HepG2 (cell line): Measurements from ENCODE around the gene SLC22A12. TPM values are rescaled to one million over a fixed set of nuclear protein-coding genes. Genes with fewer than 3 reads are reported as not detected.
A peak's percentile ranks its signal among the peaks of the same experiment; 100 is the strongest.

Experiments
- ATAC-seq: fragments of 200-7000 bp; cut with Tn5 transposase; 3 replicates; pipeline ENCODE4 v1.9.1; 2020; ENCODE audit warnings: mild to moderate bottlenecking, moderate library complexity
- BruUV-seq: library from RNA; stranded (reverse); fragments of 400-500 nt; replicated peaks from 2 replicates; lab custom pipeline; 2021; lab: Mats Ljungman, UMichigan
- CTCF ChIA-PET: fragments of 300-600 bp; formaldehyde crosslinking; extraction: SDS; loops from one replicate; lab custom pipeline; 2021; ENCODE audit warnings: low total read pairs, inconsistent platforms, low intra/inter-chr PET ratio; lab: Yijun Ruan, JAX
- POLR2A ChIA-PET: fragments of 350-600 bp; sonication (Branson Sonifier 250); formaldehyde crosslinking; loops from one replicate; lab custom pipeline; 2020; ENCODE audit warnings: antibody characterized with exemption, inconsistent platforms; lab: Yijun Ruan, JAX
- DNase-seq: peaks from one replicate; pipeline ENCODE4 v3.0.0-alpha.2; 2015; ENCODE audit warnings: low spot score
- FAIRE-seq: peaks from 3 replicates; lab custom pipeline; 2011; peaks lifted over from hg19 to GRCh38; lab: Jason Lieb, UNC
- H2AFZ ChIP-seq: one replicate; pipeline ENCODE4 v1.6.1; 2011; ENCODE audit warnings: low read length, inconsistent platforms
- H3K27ac ChIP-seq: fragments of 300-600 bp; 3 replicates; pipeline ENCODE4 v1.8.0; 2011; ENCODE audit warnings: mixed run types, mild to moderate bottlenecking, mixed read lengths, low read length, inconsistent platforms; ENCODE audit not compliant: insufficient read depth; ENCODE audit errors: extremely low read length
- H3K27me3 ChIP-seq, 2 experiments: fragments of 200-600 bp in 1 of 2; 2 replicates in 1 of 2; 3 replicates in 1 of 2; pipeline versions ENCODE4 v1.6.0 to v1.8.0; 2011; ENCODE audit warnings: low read length in 2 of 2, mild to moderate bottlenecking in 2 of 2, moderate library complexity in 2 of 2, inconsistent platforms in 1 of 2; ENCODE audit not compliant: insufficient read depth in 2 of 2, control insufficient read depth in 1 of 2
- H3K36me3 ChIP-seq, 2 experiments: fragments of 200-600 bp in 1 of 2; replicated peaks in 1 of 2; 2 replicates in 1 of 2; 3 replicates in 1 of 2; pipeline versions ENCODE4 v1.5.1 to v1.8.0; 2011; ENCODE audit warnings: low read length in 2 of 2, inconsistent platforms in 1 of 2; ENCODE audit not compliant: insufficient read depth in 2 of 2, control insufficient read depth in 1 of 2
- H3K4me1 ChIP-seq: 2 replicates; pipeline ENCODE4 v1.5.1; 2012; ENCODE audit warnings: low read length, inconsistent platforms; ENCODE audit not compliant: insufficient read depth
- H3K4me2 ChIP-seq: 2 replicates; pipeline ENCODE4 v1.6.0; 2011; ENCODE audit warnings: low read depth, low read length, inconsistent platforms
- H3K4me3 ChIP-seq, 3 experiments: fragments of 200-600 bp in 1 of 3; sonication (generic), shearing (Covaris generic) in 1 of 3; replicated peaks in 1 of 3; 2 replicates each; pipeline ENCODE4 v1.5.1; 2011 to 2016; ENCODE audit warnings: low read length in 3 of 3, inconsistent platforms in 2 of 3, low read depth in 2 of 3, mild to moderate bottlenecking in 2 of 3, control low read depth in 1 of 3, mixed read lengths in 1 of 3; ENCODE audit not compliant: insufficient read depth in 1 of 3
- H3K79me2 ChIP-seq: one replicate; pipeline ENCODE4 v1.6.1; 2011; ENCODE audit warnings: low read length, inconsistent platforms; ENCODE audit not compliant: insufficient read depth
- H3K9ac ChIP-seq: 2 replicates; pipeline ENCODE4 v1.6.0; 2011; ENCODE audit warnings: mild to moderate bottlenecking, low read depth, low read length, inconsistent platforms; ENCODE audit not compliant: insufficient read depth
- H3K9me3 ChIP-seq: 2 replicates; pipeline ENCODE4 v1.5.1; 2012; ENCODE audit warnings: mild to moderate bottlenecking, low read length
- H4K20me1 ChIP-seq: 2 replicates; pipeline ENCODE4 v1.6.0; 2011; ENCODE audit warnings: inconsistent platforms, mild to moderate bottlenecking, low read length, moderate library complexity; ENCODE audit not compliant: insufficient read depth
- CTCF ChIP-seq: sonication (generic); formaldehyde crosslinking; IDR thresholded peaks from 2 replicates; pipeline ENCODE4 v1.5.0; 2020; ENCODE audit warnings: mild to moderate bottlenecking, missing genetic modification reagents, moderate library complexity
- PAXIP1 ChIP-seq: sonication (generic); formaldehyde crosslinking; conservative IDR thresholded peaks from 2 replicates; pipeline ENCODE4 v1.4.0; 2020; ENCODE audit warnings: mild to moderate bottlenecking, missing genetic modification reagents, moderate library complexity
- STAG1 ChIP-seq: sonication (generic); formaldehyde crosslinking; IDR thresholded peaks from 2 replicates; pipeline ENCODE4 v1.4.0; 2020; ENCODE audit warnings: missing genetic modification reagents
- ZNF737 ChIP-seq: sonication (generic); formaldehyde crosslinking; IDR thresholded peaks from 2 replicates; pipeline ENCODE4 v1.5.0; 2020; ENCODE audit warnings: missing genetic modification reagents, mild to moderate bottlenecking, borderline replicate concordance
- WGBS: methylation state at CpG from one replicate; pipeline ENCODE4 v1.1.6; 2017; ENCODE audit warnings: low lambda C conversion rate; 5-methylcytosine and 5-hydroxymethylcytosine counted together
- in situ Hi-C: cut with HindIII; loops from 2 replicates; pipeline ENCODE4 v1.10.0; 2017; ENCODE audit warnings: low pct_unique_long_range_greater_than_20kb; ENCODE audit not compliant: extremely low pct_ligation_motif_present
- intact Hi-C: fragments of 100-400 bp; cut with micrococcal nuclease; formaldehyde crosslinking; loops from one replicate; pipeline ENCODE4 v1.10.0; 2022; ENCODE audit not compliant: unreplicated experiment
- polyA plus RNA-seq, 8 experiments: library from polyadenylated mRNA; depleted of rRNA in 3 of 8; stranded (reverse) in 7 of 8; unstranded in 1 of 8; fragments of >200 nt; fragmentation: Illumina TruSeq in 4 of 8; extraction: Trizol in 4 of 8; gene quantifications; 2 replicates each; pipeline versions ENCODE4 v1.2.1 to v1.2.3, GENCODE V29; 2011 to 2016; ENCODE audit warnings: low read depth in 4 of 8, missing spikeins in 1 of 8, mixed read lengths in 1 of 8; ENCODE audit not compliant: insufficient read depth in 1 of 8
- total RNA-seq, 5 experiments: library from RNA; depleted of rRNA; stranded (reverse); fragments of >200 nt; fragmentation: Illumina TruSeq; extraction: Trizol; gene quantifications; 2 replicates each; pipeline ENCODE4 v1.2.3, GENCODE V29; 2016; ENCODE audit warnings: low read depth in 1 of 5

The SLC22A12 gene
- total and polyA plus RNA-seq, 2 of the 13 experiments (the other 11 are each of a cell fraction or from before 2014, with no cell fraction given): not detected

GRCh38 chr11:64650923-64651523, 60.0 kb downstream of the SLC22A12 start:
- Histone ChIP-seq H3K4me1 (no peaks in the 10 kb centered on the region), H3K9ac (no peak overlapping the region), H3K27ac (no peak overlapping the region), H3K4me3 (no peak overlapping the region), H3K79me2 (no peaks in the 10 kb centered on the region), H3K4me2 (no peak overlapping the region), H3K27me3 (peaks cover 6 to 48% of the 10 kb centered on the region in 2 experiments; a peak in 4 of 5 replicates), H3K9me3 (no peaks in the 10 kb centered on the region), H4K20me1 (no peaks in the 10 kb centered on the region), H3K36me3 (no peaks in the 10 kb centered on the region), H2AFZ (no peak overlapping the region)
- WGBS: 41% methylated on average over 13 of the region's 18 CpGs
- FAIRE-seq (no peak), ATAC-seq (peak; percentile 37), DNase-seq (no peak)
- intact Hi-C loops (loop anchor here (5.0 kb wide), 1 partner anchor 204 kb away; no protein-coding TSS in a partner anchor), in situ Hi-C loops (loop anchor here (10.0 kb wide), 1 partner anchor 206 kb away; no protein-coding TSS in a partner anchor)
- POLR2A ChIA-PET: interaction anchor here (1.4 kb wide), 1 partner anchor 79 kb away, joined by 3 read pairs; no protein-coding TSS in a partner anchor
- TF ChIP-seq STAG1 (CRISPR knock-in tag) (0 out of 2 replicates have a peak, but pooled peaks have one; percentile 9), ZNF737 (no peak), CTCF (CRISPR knock-in tag) (peak; percentile 49), PAXIP1 (no peak)
- no TSS peak for BruUV-seq
- CTCF ChIA-PET: interaction anchor here (1.4 kb wide), 1 partner anchor 202 kb away, joined by 5 read pairs; no protein-coding TSS in a partner anchor

Other genes with a start within 250 kb of the SLC22A12 start
- gene RPS6KA4, start 232.1 kb upstream of the SLC22A12 start, total RNA-seq (2016; rRNA removed; fragmentation: Illumina TruSeq; extraction: Trizol): 8.9 and 14.2 TPM in 2 replicates
- gene RPS6KA4, start 232.1 kb upstream of the SLC22A12 start, polyA plus RNA-seq (2011; rRNA removed): 8.9 and 12.2 TPM in 2 replicates
- gene SLC22A11, start 35.3 kb upstream of the SLC22A12 start, total RNA-seq (2016; rRNA removed; fragmentation: Illumina TruSeq; extraction: Trizol): 0.10 and 0.51 TPM in 2 replicates
- 1.1 and 1.9 TPM in 2 replicates for gene SLC22A11, start 35.3 kb upstream of the SLC22A12 start, polyA plus RNA-seq (2011; rRNA removed)
- not detected in 2 replicates for gene NRXN2, start 132.0 kb downstream of the SLC22A12 start, total RNA-seq (2016; rRNA removed; fragmentation: Illumina TruSeq; extraction: Trizol)
- 0.03 TPM in 1 of 2 replicates, not detected in the other for gene NRXN2, start 132.0 kb downstream of the SLC22A12 start, polyA plus RNA-seq (2011; rRNA removed)
- not detected in 2 replicates for gene RASGRP2, start 152.9 kb downstream of the SLC22A12 start, total RNA-seq (2016; rRNA removed; fragmentation: Illumina TruSeq; extraction: Trizol)
- gene RASGRP2, start 152.9 kb downstream of the SLC22A12 start, polyA plus RNA-seq (2011; rRNA removed): 0.18 and 0.61 TPM in 2 replicates
- gene PYGM, start 168.8 kb downstream of the SLC22A12 start, total RNA-seq (2016; rRNA removed; fragmentation: Illumina TruSeq; extraction: Trizol): 0.11 TPM in 1 of 2 replicates, not detected in the other
- gene PYGM, start 168.8 kb downstream of the SLC22A12 start, polyA plus RNA-seq (2011; rRNA removed): 0.12 and 0.13 TPM in 2 replicates
- gene SF1, start 187.3 kb downstream of the SLC22A12 start, total RNA-seq (2016; rRNA removed; fragmentation: Illumina TruSeq; extraction: Trizol): 42.5 and 70.4 TPM in 2 replicates
- gene SF1, start 187.3 kb downstream of the SLC22A12 start, polyA plus RNA-seq (2011; rRNA removed): 51.9 and 55.5 TPM in 2 replicates
- gene MAP4K2, start 212.0 kb downstream of the SLC22A12 start, total RNA-seq (2016; rRNA removed; fragmentation: Illumina TruSeq; extraction: Trizol): 7.8 and 8.3 TPM in 2 replicates
- 15.5 and 17.6 TPM in 2 replicates for gene MAP4K2, start 212.0 kb downstream of the SLC22A12 start, polyA plus RNA-seq (2011; rRNA removed)
- gene MEN1, start 219.3 kb downstream of the SLC22A12 start, total RNA-seq (2016; rRNA removed; fragmentation: Illumina TruSeq; extraction: Trizol): 15.3 and 20.5 TPM in 2 replicates
- 27.3 and 30.9 TPM in 2 replicates for gene MEN1, start 219.3 kb downstream of the SLC22A12 start, polyA plus RNA-seq (2011; rRNA removed)